Measurements from ENCODE around the gene KRT73.

Gene KRT73

GRCh38 chr12:52662093-52662917 lies 43.9 kb upstream of the KRT73 start:
- TF ChIP-seq, protein P1, sequence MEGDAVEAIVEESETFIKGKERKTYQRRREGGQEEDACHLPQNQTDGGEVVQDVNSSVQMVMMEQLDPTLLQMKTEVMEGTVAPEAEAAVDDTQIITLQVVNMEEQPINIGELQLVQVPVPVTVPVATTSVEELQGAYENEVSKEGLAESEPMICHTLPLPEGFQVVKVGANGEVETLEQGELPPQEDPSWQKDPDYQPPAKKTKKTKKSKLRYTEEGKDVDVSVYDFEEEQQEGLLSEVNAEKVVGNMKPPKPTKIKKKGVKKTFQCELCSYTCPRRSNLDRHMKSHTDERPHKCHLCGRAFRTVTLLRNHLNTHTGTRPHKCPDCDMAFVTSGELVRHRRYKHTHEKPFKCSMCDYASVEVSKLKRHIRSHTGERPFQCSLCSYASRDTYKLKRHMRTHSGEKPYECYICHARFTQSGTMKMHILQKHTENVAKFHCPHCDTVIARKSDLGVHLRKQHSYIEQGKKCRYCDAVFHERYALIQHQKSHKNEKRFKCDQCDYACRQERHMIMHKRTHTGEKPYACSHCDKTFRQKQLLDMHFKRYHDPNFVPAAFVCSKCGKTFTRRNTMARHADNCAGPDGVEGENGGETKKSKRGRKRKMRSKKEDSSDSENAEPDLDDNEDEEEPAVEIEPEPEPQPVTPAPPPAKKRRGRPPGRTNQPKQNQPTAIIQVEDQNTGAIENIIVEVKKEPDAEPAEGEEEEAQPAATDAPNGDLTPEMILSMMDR (IDR thresholded peaks at IDR 0.05; ENCODE audit: extremely low read depth, insufficient read depth, missing control alignments) = no peak
- no peak for DNase-seq (ENCODE audit: low spot score)
- in situ Hi-C loops (cut with MboI; ENCODE audit: low pct_unique_long_range_greater_than_20kb, low sequenced_read_pairs, unreplicated experiment) = no loop called here

- no peak for DNase-seq (ENCODE audit: low spot score)
- in situ Hi-C loops (cut with MboI; ENCODE audit: low pct_unique_long_range_greater_than_20kb, low sequenced_read_pairs, unreplicated experiment) = no loop called here
- TF ChIP-seq, protein P1 (IDR thresholded peaks at IDR 0.05; ENCODE audit: extremely low read depth, insufficient read depth, missing control alignments) = no peak
Observed at GRCh38 chr12:52661668-52662067, 43.3 kb upstream of the KRT73 start.

DNA sequence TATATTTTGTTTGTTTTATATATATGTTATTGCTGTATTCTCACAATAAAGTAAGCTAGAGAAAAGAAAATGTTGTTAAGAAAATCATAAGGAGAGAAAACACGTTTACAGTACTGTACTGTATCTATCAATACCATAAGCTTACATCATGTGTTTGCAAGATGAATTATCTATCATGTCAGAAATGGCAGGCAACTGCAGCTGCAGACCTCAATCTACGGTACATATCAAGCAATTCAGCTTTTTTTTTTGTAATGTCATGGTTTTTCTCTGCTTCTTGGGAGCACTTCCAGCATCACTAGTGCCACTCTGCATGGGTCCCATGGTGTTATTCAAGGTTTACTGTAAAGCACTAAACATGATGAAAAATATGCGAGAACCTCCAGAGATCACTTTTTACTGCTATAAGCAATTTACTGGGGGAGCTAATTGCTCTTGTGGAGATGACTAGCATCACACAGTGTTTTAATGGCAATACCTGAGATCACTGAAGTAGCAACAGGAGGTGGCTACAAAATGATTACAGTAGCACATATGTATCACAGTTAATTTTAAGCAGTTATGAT lies 42.7 kb upstream of the KRT73 start:
- no peak for DNase-seq (ENCODE audit: low spot score)
- in situ Hi-C loops (cut with MboI; ENCODE audit: low pct_unique_long_range_greater_than_20kb, low sequenced_read_pairs, unreplicated experiment) = no loop called here
- TF ChIP-seq, protein P1 (IDR thresholded peaks at IDR 0.05; ENCODE audit: extremely low read depth, insufficient read depth, missing control alignments) = no peak

DNA sequence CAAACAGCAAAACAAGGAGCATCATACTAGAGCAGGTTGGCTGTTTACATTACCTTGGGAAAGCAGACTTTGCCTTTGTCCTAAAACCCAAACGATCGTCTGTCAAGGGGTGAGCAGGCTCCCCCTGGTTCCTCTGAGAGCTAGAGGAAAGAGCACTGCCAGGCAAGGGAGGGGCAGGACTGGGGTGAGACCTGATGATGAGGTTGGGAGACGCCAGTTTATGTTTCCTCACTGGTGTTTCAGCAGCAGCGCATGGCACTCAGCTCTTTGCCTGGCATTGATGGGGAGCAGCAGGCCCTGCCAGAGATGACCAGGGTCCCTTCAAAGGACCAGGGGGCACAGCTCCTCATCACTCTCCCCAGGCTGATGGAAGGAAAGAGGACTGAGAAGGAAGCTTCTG lies 41.6 kb upstream of the KRT73 start:
- TF ChIP-seq, protein P1 (IDR thresholded peaks at IDR 0.05; ENCODE audit: extremely low read depth, insufficient read depth, missing control alignments) = no peak
- DNase-seq (ENCODE audit: low spot score) = no peak
- in situ Hi-C loops (cut with MboI; ENCODE audit: low pct_unique_long_range_greater_than_20kb, low sequenced_read_pairs, unreplicated experiment) = no loop called here

DNA sequence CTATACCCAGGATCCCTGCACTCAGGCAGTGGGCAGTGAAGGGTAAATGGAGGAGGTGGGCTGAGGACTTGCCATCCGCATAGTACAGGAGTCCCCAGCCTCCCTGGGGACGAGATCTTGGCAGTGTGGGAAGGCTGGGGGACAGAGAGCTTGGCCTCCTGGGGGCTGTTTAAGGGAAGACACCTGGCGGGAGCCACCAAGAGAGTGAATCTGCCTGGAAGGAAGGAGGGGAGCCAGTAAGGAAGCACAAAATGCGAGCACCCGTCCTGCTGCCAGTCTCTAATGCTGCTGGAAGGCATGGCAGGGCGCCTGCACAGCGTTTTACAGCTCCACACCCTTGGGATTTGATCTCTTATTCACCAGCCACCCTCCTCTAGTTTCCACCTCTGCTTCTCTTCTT lies 41.0 kb upstream of the KRT73 start:
- in situ Hi-C loops (cut with MboI; ENCODE audit: low pct_unique_long_range_greater_than_20kb, low sequenced_read_pairs, unreplicated experiment) = no loop called here
- TF ChIP-seq, protein P1 (IDR thresholded peaks at IDR 0.05; ENCODE audit: extremely low read depth, insufficient read depth, missing control alignments) = no peak
- DNase-seq (ENCODE audit: low spot score) = no peak

- DNase-seq (ENCODE audit: low spot score) = no peak
- in situ Hi-C loops (cut with MboI; ENCODE audit: low pct_unique_long_range_greater_than_20kb, low sequenced_read_pairs, unreplicated experiment) = no loop called here
- TF ChIP-seq, protein P1 (IDR thresholded peaks at IDR 0.05; ENCODE audit: extremely low read depth, insufficient read depth, missing control alignments) = no peak
Observed at GRCh38 chr12:52658196-52658595, 39.8 kb upstream of the KRT73 start.

Data from GM13977 (cell line).